OCI-LY1 (cell line): ENCODE data around the gene GBX2.

Source experiments
- EZH2 ChIP-seq: fragments of 200-600 bp; sonication (generic), shearing (Covaris generic); IDR thresholded peaks from 2 replicates; pipeline ENCODE4 v1.8.0; 2017; ENCODE audit warnings: borderline replicate concordance, mixed run types, mild to moderate bottlenecking, antibody characterized with exemption, low read length, moderate library complexity, mixed read lengths
- TF ChIP-seq, protein P1 (sequence below): fragments of 200-600 bp; sonication (generic), shearing (Covaris generic); IDR thresholded peaks from 2 replicates; pipeline ENCODE4 v1.5.1; 2017; ENCODE audit warnings: mild to moderate bottlenecking, antibody characterized with exemption, low read length, moderate library complexity, mixed read lengths

DNA sequence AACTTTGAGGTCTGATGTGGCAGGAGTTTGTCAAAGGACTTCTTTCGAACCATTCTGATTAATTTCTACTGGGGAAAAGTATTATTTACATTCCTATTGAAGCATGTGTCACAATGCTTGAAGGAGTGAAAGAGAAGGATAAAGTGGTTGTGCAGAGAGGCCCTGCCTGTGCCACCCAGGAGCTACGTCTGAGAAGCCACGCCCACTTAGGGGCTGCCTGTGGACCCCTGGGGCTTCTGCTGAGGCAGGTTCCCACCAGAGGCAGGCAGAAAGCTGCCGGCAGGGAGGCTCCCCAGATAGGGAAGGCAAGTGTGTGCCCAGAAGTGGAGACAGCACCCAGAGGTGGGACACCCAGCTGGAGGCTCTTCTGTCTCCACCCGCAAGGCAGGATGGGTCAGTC is 47.4 kb downstream of the GBX2 start:
- TF ChIP-seq, protein P1, sequence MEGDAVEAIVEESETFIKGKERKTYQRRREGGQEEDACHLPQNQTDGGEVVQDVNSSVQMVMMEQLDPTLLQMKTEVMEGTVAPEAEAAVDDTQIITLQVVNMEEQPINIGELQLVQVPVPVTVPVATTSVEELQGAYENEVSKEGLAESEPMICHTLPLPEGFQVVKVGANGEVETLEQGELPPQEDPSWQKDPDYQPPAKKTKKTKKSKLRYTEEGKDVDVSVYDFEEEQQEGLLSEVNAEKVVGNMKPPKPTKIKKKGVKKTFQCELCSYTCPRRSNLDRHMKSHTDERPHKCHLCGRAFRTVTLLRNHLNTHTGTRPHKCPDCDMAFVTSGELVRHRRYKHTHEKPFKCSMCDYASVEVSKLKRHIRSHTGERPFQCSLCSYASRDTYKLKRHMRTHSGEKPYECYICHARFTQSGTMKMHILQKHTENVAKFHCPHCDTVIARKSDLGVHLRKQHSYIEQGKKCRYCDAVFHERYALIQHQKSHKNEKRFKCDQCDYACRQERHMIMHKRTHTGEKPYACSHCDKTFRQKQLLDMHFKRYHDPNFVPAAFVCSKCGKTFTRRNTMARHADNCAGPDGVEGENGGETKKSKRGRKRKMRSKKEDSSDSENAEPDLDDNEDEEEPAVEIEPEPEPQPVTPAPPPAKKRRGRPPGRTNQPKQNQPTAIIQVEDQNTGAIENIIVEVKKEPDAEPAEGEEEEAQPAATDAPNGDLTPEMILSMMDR = no peak
- TF ChIP-seq EZH2 = no peak
